GM18870 (cell line): ENCODE measurements around the gene BMX.

ENCODE experiments used
- ATAC-seq: cut with Tn5 transposase; IDR thresholded peaks from one replicate; pipeline ENCODE4 v1.9.1; 2021; ENCODE audit warnings: moderate library complexity; ENCODE audit not compliant: unreplicated experiment

Gene BMX

DNA sequence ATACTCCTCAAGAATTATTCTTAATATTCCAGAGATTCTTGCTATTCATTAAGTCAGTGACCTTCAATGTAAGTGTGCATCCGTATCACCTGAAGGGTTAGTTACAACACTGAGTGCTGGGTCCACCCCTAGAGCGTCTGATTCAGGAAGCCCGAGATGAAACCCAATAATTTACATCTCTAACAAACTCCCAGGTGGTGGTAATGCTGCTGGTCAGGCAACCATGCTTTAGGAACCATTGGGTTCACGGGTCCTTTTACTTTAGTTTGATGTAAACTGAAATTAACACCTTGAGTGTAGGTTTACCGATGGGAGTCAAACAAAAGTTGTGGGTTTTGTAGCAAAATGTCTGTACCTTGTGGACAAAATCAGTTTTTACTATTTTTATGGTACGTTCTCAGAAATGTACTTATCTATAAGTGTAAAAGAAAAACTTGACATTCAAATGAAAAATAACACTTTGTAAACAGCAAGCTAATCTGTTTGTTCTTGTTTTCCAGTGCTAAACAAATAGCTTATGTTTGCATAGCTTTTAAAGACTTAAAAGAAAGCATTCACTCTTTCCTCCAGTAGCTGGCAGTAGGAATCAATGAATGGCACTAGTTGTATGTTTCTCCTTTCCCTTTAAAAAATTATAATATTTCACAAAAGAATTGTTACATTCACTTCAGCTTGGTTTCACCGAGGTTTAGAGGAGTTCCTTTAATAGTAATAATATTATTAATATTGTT is 67.4 kb downstream of the BMX start:
- no peak for ATAC-seq

DNA sequence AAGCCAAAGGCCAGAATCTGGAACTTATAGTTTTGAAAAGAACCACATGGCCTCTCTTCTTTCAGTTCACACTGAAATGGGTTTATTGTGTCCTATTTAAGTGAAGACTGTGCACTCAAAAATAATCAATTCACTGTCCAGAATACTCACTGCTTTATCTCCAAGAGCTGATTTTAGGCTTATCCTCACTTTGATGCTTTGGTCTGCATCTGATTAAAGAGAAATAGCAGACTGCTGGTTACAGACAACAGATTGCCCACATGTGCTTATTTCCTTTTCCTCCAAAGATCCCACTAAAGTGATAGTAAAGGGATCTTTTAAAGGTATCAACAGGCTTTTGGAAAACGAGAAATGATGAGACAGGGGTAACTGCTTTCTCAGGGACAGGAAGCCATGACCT is 69.5 kb downstream of the BMX start:
- no peak for ATAC-seq

DNA sequence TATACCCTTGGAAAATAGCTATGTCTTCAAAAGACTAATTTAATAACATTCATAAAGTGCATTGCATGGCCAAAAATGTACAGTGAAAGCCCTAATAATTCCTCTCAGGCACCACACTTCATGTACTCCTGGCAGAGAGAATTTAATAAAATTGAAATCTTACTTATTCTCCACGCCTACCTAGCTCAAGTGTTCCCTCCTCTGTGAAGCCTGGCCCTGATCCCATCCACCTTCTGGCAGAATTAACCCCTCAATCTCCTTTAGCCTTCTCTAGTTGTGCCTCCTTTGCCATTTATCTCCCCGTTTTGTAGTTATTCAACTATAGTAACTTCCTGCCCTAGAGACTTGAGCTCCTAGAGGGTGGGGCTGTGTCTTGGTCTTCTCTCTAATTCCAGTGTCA is 73.4 kb downstream of the BMX start:
- ATAC-seq, result no peak

DNA sequence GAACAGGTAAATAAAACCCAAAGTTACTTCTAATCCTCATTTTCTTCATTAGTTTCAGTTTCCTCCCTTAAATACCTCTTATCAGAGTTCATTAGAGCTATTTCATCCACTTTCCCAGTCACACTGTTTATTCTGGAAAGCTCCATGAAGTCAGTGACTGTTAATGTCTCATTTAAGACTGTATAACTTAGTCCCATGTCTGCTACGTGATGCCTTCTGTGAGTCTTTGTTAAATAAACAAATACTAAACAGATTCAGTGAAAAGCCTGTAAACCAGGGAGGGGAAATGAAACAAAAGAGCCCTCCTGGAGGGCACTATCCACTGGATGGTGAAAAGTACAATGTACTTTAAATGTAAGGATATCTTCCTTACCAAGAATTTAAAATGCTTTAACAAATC is 75.4 kb downstream of the BMX start:
- ATAC-seq, result no peak

DNA sequence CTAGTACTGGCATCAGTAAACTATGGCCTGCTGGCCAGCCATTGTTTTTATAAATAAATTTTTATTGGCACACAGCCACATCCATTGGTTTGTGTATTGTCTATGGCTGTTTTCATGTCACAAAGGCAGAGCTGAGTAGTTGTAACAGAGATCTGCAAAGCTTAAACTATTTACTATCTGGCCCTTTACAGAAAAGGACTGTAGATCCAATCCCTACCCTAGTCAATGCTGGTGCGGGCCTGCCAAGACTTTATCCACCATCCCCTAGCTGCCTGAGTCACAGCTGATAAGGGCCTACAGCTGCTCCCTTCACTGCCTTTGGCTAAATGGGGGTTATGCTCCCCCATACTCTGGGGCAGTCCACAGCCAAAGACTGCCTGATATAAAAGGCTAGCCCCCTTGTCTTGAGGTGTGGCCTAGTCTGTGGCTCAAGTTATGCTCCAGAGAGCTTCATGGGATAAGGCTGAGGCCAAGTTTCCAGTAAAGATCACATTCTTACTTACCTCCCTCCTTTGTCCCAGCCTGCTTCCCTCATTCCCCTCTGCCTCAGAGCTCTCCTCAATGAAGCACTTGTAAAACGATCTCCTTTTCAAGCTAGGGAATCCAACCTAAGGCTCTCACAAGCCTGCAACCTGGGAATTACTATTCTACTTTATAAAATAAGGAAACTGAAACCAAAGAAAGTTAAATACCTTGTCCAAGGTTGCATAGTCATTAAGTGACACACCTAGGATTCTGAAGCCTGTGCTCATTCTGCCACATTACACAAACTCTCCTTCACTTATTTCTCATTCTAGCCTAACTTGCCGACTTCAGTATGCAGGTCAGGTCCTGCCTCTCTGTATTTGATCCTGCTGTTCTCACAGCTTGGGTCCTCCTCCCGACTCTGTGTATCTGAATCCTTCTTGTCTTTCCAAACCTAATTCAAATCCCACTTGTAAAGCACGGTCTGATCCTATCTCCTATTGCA is 79.5 kb downstream of the BMX start:
- no peak for ATAC-seq

DNA sequence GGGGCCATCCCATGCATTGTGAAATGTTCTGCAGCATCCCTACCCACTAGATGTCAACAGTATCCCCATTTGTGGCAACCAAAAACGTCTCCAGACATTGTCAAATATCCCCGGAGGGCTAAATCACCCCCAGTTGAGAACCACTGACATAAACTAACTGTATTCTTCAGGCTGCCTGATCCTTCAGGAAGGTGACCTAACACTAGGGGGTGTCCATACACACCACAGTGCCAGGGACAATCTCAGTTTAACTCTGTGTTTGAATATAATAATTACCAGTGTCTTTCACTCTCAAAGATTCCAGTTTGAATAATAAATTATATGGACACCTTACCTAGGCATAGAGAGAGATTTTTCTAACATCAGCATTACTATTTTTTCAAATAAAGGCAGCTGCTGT is 93.8 kb downstream of the BMX start:
- ATAC-seq, result no peak

DNA sequence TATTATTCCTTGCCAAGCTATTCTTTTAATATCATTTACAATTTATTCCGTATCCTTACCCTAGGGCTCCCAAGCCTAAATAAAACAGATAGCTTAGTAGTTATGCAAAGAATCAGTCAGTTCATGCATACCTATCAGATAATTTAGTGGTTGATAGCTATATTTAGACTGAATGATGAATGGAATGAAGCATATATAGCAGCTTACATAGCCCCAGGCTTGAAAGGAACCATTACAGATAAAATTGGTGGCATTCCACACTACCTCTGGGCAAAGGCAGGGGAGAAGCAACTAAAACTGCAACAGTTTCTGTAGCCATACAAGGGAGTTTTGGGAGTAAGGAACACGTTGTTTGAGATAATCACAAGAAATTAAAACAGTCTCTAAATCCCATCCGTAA is 97.4 kb downstream of the BMX start:
- ATAC-seq, result no peak

DNA sequence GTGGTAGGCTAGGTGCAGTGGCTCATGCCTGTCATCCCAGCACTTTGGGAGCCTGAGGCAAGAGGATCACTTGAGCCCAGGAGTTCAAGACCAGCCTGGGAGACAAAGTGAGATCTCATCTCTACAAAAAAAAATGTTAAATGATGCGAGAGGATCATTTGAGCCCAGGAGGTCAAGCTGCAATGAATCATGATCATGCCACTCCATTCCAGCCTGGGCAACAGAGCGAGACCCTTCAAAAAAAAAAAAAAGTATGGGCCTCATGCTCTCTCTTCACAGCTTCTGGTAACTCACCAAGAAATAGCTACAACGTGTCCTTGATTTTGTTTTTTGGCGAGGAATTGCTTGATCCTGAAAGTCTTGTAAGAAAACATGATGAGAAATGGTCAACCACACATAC is 98.9 kb downstream of the BMX start:
- no peak for ATAC-seq

DNA sequence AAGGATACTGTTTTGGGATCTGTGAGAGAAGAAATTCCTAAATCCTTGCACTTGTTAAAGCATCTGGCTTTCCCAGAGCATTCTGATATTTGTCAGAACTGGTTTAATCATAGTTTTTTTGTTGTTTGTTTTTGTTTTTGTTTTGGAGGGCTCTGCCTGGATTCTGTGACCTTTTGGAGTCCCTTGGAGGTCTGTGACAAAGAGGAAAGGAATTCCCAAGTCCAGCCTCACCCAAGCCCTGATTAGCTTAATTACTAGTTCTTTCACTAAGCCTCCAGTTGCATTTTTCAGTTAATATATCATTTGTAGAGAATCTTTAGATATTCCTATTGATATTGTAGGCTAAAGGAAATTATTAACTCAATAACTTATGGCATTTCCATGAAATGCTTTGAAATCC is 99.4 kb downstream of the BMX start:
- no peak for ATAC-seq

DNA sequence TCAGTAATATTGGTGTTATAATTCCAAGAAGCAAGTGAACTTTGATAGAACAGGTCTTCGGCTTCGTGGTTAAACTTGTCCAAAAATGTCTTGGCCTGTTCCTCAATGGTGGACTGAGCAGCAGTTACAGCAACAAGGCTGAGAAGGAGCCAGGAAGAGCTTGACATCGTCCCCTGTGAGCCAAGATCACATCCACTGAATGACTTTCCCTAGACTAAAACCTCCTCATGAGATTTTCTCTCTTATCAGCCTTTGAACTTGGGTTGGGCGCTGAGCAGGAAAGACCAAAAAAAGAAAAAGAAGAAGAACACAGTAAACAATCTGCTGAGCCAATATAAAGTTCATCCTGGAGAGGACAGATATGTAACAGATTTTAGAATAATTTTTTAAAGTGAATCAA is 100.1 kb downstream of the BMX start, which contains the start of gene ACE2:
TSS of gene ACE2 (minus strand) at position 216 of the 400 bp plus-strand sequence. CDS start at position 167, 49 bp downstream.
- no peak for ATAC-seq

DNA sequence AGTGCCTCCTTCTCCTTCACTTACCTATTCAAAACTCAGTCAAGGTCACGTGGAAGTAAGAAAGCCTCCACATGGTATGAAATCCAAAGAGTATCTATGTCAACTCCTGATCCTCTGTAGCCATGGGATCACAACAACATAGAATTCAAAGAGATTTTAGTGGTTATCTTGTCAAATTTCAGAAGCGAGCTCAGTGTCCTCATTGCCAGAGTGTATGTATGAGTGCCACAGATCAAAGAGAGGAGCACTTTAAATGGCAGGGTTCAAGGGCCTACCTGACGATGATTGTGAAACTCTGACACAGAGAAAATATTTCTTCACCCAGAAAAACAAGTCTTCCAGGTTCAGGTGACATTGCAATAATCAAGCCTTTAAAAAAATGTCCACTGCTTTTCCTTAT is 101.3 kb downstream of the BMX start:
- ATAC-seq, result no peak

DNA sequence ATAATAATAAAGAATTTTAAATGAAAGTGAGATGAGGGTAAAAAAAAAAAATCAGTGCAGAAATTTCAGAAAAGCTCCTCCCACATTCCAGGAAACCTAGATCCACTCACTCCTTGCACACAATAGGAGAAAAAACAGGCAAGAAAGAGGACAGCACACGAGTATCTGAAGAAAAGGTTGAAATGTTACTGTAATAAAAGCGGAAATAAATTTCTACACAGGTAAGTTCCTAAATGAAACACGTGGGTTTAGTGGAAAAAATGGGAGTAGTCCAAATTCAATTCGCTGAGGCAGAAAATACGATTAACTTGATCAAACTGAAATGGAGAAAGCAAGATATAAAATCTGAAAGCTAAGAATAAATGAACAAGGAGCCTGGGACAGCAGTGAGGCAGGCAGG is 102.2 kb downstream of the BMX start:
- no peak for ATAC-seq

DNA sequence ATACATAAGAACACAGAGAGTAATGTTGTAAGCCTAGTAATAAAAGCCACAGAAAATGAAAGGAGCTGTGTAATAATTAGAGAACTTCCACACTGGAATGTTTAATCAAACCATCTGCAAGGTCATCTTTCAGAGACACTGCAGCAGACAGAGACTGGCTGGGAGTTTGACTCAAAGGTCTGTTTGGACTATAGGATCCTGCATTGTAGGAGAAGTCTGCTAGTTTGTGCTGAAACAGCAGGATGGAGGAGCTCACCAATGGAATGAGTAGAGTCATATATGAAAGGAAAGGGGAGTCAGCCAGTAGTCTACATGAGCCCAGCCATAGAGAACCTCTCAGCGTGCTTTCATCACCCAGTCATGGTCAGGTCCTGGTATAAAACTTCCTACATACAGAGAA is 104.6 kb downstream of the BMX start:
- ATAC-seq, result no peak
